Left lung (tissue), 10 donors: ENCODE data around the gene SRSF6. TPM values are rescaled to one million over a fixed set of nuclear protein-coding genes. Genes with fewer than 3 reads are reported as not detected.
A peak's percentile ranks its signal among the peaks of the same experiment; 100 is the strongest.

Source experiments
- ATAC-seq: fragments of 200-7000 bp; cut with Tn5 transposase; one replicate; pipeline ENCODE4 v1.9.1; 2020; ENCODE audit warnings: moderate library complexity
- DNase-seq, 4 donors: peaks; one replicate each; pipeline ENCODE4 v3.0.0-alpha.2; 2013 to 2020
- H3K27ac ChIP-seq, 2 donors: fragments of 200-600 bp; sonication (generic) in 1 of 2; one replicate each; pipeline versions ENCODE4 v1.5.0 to v1.8.0; 2020 to 2021
- H3K27me3 ChIP-seq, 2 donors: fragments of 200-600 bp; sonication (generic) in 1 of 2; one replicate each; pipeline versions ENCODE4 v1.5.0 to v1.8.0; 2020 to 2021
- H3K36me3 ChIP-seq, 2 donors: fragments of 200-600 bp; sonication (generic) in 1 of 2; one replicate each; pipeline versions ENCODE4 v1.5.0 to v1.8.0; 2020 to 2021
- H3K4me1 ChIP-seq, 2 donors: fragments of 200-600 bp; one replicate each; pipeline ENCODE4 v1.8.0; 2021
- H3K4me3 ChIP-seq, 2 donors: fragments of 200-600 bp; sonication (generic) in 1 of 2; one replicate each; pipeline versions ENCODE4 v1.5.0 to v1.8.0; 2020 to 2021; ENCODE audit warnings: mild to moderate bottlenecking in 1 of 2
- H3K9me3 ChIP-seq, 2 donors: fragments of 200-600 bp; sonication (generic) in 1 of 2; one replicate each; pipeline versions ENCODE4 v1.5.0 to v1.8.0; 2020 to 2021
- CTCF ChIP-seq, 2 donors: fragments of 200-600 bp; sonication (generic) in 1 of 2; IDR thresholded peaks; one replicate each; pipeline versions ENCODE4 v1.5.0 to v1.8.0; 2021; ENCODE audit warnings: antibody characterized with exemption in 2 of 2
- intact Hi-C, 2 donors: fragments of 100-400 bp; cut with DNase I; formaldehyde crosslinking; loops; one replicate each; pipeline versions ENCODE4 v1.11.2 to v1.14.2; 2022
- polyA plus RNA-seq, 6 donors: library from polyadenylated mRNA; unstranded; fragments of 120-200 nt; gene quantifications; one replicate each; pipeline ENCODE4 v1.2.1, GENCODE V29; 2013; ENCODE audit not compliant: insufficient read length in 6 of 6
- total RNA-seq, 2 donors: library from RNA; stranded (reverse); fragmentation: NEBNext Ultra II Directional; extraction: Animal tissue kit (Norgen Biotek cat#: 25700); gene quantifications; one replicate each; pipeline ENCODE4 v1.2.1, GENCODE V29; 2021
- donor health status: DM: no; HTN: yes; CAD: no.
- donor health status: DM: no; HTN: no; CAD: no.

Gene SRSF6
- total and polyA plus RNA-seq, 8 donors: 134 to 424 (median 388) TPM

- intact Hi-C loops: no loop called here
- DNase-seq (no peak), ATAC-seq (no peak)
- Histone ChIP-seq H3K9me3 (no peaks in the 10 kb centered on the region), H3K36me3 (no peaks in the 10 kb centered on the region), H3K27ac (no peak overlapping the region), H3K4me3 (no peak overlapping the region), H3K4me1 (peaks cover 3 to 14% of the 10 kb centered on the region in 2 donors), H3K27me3 (peaks cover 6 to 52% of the 10 kb centered on the region in 2 donors)
- no peak for TF ChIP-seq CTCF (IDR thresholded peaks at IDR 0.05)
Measured at GRCh38 chr20:43506238-43506637, 48.5 kb downstream of the SRSF6 start.

GRCh38 chr20:43507150-43508080 lies 49.7 kb downstream of the SRSF6 start, which contains the start of gene L3MBTL1:
TSS of gene L3MBTL1 (plus strand) at chr20:43507697. CDS start at chr20:43513504, 5,807 bp downstream.
- no peak for TF ChIP-seq CTCF (IDR thresholded peaks at IDR 0.05)
- no peaks in the 10 kb centered on the region for H3K36me3 ChIP-seq
- peaks cover 6 to 52% of the 10 kb centered on the region in 2 donors for H3K27me3 ChIP-seq
- peak; percentile 97 for ATAC-seq
- DNase-seq: peak; percentile 31 to 90 (median 54)
- intact Hi-C loops: no loop called here
- H3K4me1 ChIP-seq: peaks cover 3 to 14% of the 10 kb centered on the region in 2 donors
- H3K4me3 ChIP-seq: peak within 1 kb of the TSS; percentile 53 to 63
- H3K27ac ChIP-seq: no peak within 1 kb of the TSS
- H3K9me3 ChIP-seq: no peaks in the 10 kb centered on the region

- DNase-seq (peak in 1 of 4 donors; percentile 81), ATAC-seq (peak; percentile 21)
- Histone ChIP-seq H3K27me3 (peaks cover 6 to 52% of the 10 kb centered on the region in 2 donors), H3K9me3 (no peaks in the 10 kb centered on the region), H3K4me1 (peaks cover 3 to 14% of the 10 kb centered on the region in 2 donors), H3K4me3 (peak overlapping the region; percentile 53 to 63), H3K36me3 (no peaks in the 10 kb centered on the region), H3K27ac (no peak overlapping the region)
- TF ChIP-seq CTCF (IDR thresholded peaks at IDR 0.05): no peak
- intact Hi-C loops: no loop called here
Measured at GRCh38 chr20:43508106-43508505, 50.4 kb downstream of the SRSF6 start.

GRCh38 chr20:43508604-43509040 lies 50.9 kb downstream of the SRSF6 start:
- TF ChIP-seq CTCF (IDR thresholded peaks at IDR 0.05): no peak
- Histone ChIP-seq H3K27me3 (peaks cover 6 to 52% of the 10 kb centered on the region in 2 donors), H3K4me1 (peaks cover 3 to 16% of the 10 kb centered on the region in 2 donors), H3K9me3 (no peaks in the 10 kb centered on the region), H3K4me3 (peak overlapping the region in 1 of 2 donors; percentile 63), H3K27ac (no peak overlapping the region), H3K36me3 (no peaks in the 10 kb centered on the region)
- no peak for ATAC-seq
- intact Hi-C loops: no loop called here
- DNase-seq: no peak

- DNase-seq: no peak
- peaks cover 6 to 26% of the 10 kb centered on the region in 2 donors for H3K27me3 ChIP-seq
- peaks cover 3 to 17% of the 10 kb centered on the region in 2 donors for H3K4me1 ChIP-seq
- no peak overlapping the region for H3K4me3 ChIP-seq
- intact Hi-C loops: no loop called here
- H3K9me3 ChIP-seq: no peaks in the 10 kb centered on the region
- H3K36me3 ChIP-seq: no peaks in the 10 kb centered on the region
- no peak for ATAC-seq
- TF ChIP-seq CTCF (IDR thresholded peaks at IDR 0.05): no peak
- H3K27ac ChIP-seq: no peak overlapping the region
Measured at GRCh38 chr20:43511879-43512278, 54.2 kb downstream of the SRSF6 start.
